GM21390 (cell line): ENCODE measurements around the gene OR2B2.
A peak's percentile ranks its signal among the peaks of the same experiment; 100 is the strongest.

Experiments used
- ATAC-seq: cut with Tn5 transposase; IDR thresholded peaks from one replicate; pipeline ENCODE4 v1.9.1; 2021; ENCODE audit not compliant: unreplicated experiment

The OR2B2 gene

DNA sequence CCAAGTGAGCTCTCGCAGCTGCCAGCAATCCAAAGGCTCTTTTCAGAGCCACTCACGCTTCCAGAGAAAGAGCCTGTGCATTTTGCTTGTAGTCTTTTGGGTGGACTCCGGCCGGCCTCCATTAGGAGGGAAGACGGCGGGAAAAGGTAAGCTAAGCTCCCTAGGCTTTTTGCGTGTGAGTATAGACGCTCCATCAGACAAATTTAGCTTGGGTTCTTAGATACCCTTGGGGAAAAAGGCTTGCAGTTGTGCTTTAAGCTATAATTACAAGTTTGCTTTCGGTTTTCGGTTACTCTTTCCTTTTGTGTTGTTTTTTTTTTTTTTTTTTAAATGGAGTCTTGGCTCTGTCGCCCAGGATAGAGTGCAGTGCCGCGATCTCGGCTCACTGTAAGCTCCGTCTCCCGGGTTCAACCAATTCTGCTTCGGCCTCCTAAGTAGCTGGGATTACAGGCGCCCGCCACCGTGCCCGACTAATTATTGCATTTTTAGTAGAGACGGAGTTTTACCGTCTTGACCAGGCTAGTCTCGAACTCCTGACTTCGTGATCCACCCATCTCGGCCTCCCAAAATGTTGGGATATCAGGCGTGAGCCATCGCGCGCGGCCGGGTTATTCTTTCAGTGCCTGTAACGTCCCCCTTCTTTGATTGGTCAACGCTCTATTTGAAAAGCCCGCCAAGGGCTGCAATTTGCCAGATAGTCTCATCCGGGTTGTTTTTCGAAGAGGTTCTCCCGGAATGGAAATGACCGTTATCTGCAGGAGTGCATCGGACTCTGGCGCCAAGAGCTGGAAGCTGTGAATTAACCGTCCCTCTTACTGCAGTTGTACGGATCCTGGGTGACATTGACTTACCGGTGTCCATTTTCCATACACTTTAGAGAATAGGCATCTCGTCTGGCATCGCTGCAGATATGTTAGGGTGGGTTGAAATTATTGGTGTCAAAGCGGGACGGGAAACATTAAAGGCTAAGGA, 18.1 kb downstream of the OR2B2 start:
- no peak for ATAC-seq

DNA sequence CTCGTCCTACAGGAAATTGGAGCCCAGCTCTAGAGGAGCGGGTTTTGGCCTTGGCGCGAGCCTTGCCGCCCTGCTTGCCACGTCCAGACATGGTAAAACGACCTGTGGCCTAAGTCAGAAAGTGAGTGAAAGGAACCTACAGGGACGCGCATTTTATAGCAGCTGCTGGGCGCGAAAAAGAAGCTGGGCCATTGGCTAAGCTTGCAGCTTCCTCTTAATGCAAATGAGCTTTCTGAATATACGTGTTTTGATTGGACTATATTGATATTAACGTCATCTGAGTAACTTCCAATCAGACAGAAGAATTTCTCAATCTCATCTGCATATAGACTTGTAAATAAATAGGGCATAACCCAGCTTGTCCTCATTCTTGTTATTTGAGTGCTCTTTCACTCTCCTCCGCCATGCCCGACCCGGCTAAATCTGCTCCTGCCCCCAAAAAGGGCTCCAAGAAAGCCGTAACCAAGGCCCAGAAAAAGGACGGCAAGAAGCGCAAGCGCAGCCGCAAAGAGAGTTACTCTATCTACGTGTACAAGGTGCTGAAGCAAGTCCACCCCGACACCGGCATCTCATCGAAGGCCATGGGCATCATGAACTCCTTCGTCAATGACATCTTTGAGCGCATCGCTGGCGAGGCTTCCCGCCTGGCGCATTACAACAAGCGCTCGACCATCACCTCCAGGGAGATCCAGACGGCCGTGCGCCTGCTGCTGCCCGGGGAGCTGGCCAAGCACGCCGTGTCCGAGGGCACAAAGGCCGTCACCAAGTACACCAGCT, 18.9 kb downstream of the OR2B2 start:
- peak; percentile 44 for ATAC-seq

DNA sequence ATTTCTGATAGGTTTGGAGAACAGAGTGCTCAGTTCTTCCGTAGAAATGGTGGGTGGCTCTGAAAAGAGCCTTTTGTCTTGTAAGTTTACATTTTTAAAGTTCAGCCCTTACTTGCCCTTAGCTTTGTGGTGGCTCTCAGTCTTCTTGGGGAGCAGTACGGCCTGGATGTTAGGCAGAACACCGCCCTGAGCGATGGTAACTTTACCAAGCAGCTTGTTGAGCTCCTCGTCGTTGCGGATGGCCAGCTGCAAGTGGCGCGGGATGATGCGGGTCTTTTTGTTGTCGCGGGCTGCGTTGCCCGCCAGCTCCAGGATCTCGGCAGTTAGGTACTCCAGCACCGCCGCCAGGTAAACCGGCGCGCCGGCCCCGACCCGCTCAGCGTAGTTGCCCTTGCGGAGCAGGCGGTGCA, 19.5 kb downstream of the OR2B2 start:
- no peak for ATAC-seq

DNA sequence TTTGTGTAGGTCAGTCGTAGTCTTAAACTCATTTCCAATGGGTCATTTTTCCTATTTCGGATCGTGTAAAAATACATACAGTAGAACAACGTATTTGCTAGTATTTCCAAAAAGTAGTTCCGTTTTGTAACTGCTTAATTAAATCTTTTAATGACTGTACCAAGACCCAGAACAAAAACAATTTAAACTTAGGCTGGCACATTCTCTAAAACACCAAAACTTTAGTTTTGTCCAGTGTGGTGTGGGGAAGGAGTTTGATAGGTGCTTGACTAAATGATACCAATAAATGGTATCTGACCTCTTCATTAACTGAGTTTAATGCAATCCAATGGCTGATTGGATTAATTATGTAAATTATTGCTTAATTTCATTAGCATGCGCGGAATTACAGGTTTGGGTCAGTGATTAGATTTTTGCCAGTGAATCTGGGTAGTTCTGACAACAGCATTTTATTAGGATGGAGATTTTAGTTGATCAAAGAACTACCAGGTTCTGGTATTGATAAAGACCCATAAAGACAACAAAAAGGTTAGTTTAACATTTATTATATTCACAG, 20.8 kb downstream of the OR2B2 start:
- ATAC-seq, result no peak

DNA sequence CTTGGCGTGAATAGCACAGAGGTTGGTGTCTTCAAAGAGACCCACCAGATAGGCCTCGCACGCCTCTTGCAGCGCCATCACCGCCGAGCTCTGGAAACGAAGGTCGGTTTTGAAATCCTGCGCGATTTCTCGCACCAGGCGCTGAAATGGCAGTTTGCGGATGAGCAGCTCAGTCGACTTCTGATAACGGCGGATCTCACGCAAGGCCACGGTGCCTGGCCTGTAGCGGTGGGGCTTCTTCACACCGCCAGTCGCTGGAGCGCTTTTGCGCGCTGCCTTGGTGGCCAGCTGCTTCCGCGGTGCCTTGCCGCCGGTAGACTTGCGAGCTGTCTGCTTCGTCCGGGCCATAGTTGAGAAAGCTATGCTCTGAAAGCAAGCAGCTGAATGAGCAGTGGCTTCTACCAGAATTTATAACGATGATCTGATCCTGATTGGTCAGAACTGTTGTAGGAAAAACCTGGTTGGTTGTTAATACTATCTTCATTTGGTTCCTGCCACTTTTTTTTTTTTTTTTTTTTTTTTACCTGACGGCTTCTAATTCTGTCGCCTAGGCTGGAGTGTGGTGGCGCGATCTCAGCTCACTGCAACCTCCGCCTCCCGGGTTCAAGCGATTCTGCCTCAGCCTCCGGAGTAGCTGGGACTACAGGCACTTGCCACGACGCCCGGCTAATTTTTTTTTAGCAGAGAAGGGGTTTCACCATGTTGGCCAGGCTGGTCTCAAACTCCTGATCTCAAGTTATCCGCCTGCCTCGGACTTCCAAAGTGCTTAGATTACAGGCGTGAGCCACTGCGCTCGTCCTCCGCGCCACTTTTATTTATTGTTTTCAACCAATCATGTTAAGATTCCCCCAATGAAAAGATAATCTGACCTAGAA, 21.5 kb downstream of the OR2B2 start:
- ATAC-seq, result peak; percentile 48

DNA sequence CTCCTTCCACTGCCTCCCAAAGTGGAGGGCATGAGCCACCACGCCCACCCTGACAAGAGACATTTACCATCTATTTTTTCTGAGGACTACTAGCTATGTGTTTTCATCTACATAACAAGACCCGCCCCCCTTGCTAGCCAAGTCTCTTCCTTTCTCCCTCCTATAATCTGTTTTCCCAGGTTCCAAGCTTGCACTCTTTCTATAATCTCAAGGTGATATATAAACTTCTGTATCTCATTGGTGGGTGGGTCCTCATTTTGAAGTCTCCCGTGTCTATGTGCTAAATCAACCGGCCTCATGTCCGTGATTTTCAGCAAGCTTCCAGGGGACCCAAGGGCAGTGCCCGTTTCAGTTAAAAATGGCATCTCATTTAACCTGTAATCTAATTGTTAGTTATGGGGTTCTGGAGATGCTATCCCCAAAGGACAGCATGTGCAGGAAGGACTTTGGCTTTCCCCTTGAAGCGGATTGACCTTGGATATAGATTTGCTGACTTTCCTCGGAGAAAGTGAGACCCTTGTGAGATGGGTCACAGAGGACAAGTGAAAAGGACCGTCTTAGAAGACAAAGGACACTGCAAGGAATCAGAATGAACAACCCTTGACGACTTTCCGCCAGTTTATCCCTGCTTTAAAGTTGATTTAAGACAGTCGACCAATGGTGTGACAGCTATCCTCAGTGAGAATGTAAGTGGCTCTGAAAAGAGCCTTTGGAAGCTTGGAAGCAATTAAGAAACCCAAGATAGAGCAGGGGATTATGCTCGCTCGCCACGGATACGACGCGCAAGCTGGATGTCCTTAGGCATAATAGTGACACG, 22.4 kb downstream of the OR2B2 start:
- ATAC-seq, result peak; percentile 0

DNA sequence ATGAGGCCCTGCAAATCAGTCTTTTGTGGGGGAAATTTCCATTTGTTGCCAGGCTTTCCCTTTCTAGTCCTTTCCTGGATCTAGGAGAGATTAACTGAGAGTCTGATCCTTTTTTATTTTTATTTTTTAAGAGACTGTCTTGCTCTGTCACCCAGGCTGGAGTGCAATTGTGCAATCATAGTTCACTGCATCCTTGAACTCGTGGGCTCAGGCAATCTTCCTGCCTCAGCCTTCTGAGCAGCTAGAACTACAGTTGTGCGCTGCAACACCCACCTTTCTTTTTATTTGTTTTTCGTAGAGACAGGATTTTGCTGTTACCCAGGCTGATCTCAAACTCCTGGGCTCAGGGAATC, 22.9 kb downstream of the OR2B2 start:
- ATAC-seq, result no peak

DNA sequence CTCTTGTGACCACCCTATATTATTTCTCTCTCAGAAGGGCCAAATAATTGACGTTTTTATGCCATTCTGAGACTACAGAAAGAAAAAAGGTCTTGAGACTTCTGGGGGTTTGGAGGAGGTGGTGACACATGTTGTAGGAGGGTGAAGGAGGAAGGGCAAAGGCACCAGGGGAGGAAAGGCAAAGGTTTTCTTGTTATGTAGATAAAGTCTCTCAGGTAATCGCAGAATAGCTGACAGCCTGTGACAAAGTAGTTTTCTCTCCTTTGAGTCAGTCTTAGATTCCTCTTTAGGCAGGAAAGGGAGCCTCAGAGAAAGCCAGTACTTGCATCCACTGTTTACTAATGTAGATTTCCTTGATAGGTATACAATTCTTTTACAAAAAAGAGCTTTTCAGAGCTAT, 23.6 kb downstream of the OR2B2 start:
- ATAC-seq, result no peak

DNA sequence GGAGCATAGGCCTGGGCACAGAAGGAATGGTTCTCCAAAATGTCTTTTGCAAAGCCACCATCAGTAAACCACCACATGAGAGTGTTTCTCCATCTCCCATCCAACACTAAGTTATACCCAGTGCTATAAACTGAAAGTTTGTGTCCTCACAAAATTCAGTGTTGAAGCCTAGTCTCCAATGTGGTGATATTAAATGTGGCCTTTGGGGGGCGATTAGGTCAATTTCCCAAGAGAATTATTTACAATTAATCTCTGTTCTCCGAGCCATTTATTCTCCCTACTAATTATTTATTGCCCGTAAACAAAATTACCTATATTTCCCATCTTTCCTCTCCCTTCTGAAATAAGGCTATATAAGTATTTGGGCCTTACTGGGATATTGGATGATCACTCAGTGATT, 26.1 kb downstream of the OR2B2 start:
- no peak for ATAC-seq

DNA sequence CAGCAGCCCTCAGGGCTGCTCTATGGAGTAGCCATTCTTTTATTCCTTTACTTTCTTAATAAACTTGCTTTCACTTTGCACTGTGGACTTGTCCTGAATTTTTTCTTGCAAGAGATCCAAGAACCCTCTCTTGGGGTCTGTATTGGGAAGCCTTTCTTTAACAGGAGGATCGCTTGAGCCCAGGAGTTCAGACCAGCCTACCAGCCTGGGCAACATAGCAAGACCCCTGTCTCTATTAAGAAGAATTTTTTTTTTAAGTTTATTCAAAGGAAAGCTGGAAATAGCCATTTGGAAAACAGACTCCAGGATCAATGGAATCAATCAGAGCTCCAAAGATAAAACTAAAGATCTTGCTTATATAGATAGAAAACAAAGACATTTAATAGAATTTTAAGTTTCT, 29.1 kb downstream of the OR2B2 start:
- ATAC-seq, result no peak

DNA sequence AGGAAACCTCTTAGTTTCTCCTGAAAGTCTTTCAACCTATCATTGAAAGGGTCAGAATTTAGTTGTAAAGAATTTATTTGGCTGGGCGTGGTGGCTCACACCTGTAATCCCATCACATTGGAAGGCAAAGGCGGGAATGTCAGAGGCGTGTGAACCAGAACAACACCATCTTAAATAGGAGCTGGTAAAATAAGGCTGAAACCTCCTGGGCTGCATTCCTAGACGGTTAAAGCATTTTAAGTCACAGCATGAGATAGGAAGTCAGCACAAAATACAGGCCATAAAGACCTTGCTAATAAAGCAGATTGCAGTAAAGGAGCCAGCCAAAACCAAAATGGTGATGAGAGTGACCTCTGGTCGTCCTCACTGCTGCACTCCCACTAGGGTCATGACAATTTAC, 29.6 kb downstream of the OR2B2 start:
- no peak for ATAC-seq

DNA sequence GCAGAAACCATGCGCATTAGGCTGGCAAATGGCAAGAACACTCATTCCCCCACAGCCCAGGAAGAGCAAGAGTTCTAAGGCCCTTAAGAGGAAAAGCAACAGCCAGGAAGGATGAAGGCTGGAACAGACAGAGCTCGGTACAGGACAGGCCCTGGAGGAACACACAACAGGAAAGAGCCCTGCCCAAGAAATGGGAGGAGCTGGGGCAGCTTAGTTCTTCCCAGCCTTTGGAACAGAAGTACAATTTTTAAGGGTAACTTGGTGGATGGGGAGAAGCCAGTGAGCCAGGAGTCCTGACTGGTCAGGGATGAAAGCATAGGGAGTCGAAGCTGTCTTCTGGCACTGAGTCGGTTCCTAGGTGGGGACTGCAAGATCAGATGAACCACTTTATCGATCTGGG, 32.4 kb downstream of the OR2B2 start:
- no peak for ATAC-seq

DNA sequence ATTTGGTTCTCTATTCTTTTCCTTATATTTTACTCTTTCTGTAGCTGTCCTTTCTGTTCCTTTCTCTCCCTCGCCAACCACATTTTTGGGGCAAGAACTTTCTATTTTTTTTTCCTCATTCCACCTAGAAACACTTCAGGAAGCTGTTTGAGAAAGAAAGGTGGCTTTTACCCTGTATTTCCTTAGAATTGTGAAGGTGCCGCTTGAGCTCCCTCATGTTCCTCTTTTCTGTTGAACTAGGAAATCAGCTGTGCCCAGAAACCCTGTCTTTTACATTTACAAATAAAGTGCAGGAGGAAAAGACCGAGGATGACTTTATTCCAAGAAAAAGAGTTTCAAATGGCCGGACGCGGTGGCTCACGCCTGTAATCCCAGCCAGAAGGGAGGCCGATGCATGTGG, 38.2 kb downstream of the OR2B2 start:
- ATAC-seq, result no peak

DNA sequence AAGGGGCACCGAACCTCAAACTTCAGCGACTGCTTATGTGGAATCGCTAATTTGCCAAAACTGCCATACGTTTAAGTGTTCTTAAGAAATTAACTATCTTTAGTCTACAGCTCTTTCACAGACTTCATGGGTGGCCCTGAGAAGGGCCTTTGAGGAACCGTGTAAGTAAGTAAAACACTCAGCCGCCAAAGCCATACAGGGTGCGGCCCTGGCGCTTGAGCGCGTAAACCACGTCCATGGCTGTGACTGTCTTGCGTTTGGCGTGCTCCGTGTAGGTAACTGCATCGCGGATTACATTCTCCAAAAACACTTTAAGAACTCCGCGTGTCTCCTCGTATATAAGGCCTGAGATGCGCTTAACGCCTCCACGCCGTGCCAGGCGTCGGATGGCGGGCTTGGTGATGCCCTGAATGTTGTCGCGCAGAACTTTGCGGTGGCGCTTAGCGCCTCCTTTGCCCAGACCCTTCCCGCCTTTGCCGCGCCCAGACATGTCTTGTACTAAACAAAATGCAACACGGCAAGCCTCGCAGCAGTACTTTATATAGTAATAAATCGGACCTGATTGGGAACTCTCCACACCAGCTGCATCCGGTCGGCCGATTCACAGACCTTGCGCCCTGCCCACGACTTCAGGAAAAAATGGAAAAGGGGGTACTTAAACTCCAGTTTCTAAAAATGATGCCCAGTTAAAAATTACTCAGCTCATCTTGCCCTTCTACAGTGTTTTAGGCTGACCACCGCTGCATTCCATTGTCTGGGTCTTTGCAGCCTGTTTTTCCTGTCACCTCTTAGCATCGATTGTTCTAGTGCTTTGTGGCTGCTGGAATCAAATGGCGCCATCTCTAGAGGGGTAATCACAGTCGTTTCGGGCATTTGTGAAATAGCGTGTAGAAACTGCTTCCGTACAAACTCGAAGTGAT, 38.9 kb downstream of the OR2B2 start:
- peak; percentile 39 for ATAC-seq

DNA sequence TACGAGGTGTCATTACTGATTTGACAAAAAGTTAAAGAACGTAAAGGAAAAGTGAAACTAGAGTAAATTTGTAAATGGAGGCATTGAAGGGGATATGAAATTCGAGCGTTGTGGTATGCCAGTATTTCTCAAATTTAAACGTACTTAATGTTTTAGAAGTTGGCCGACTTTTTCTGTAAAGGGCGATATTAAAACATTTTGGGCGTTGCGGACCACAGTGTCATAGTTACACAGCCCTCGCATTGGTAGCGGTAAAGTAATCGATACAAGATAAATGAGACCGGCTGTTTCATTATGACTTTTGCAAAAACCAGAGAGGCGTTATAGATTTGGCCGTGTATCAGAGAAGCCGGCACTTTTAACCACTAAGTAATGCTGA, 39.6 kb downstream of the OR2B2 start:
- peak; percentile 22 for ATAC-seq

DNA sequence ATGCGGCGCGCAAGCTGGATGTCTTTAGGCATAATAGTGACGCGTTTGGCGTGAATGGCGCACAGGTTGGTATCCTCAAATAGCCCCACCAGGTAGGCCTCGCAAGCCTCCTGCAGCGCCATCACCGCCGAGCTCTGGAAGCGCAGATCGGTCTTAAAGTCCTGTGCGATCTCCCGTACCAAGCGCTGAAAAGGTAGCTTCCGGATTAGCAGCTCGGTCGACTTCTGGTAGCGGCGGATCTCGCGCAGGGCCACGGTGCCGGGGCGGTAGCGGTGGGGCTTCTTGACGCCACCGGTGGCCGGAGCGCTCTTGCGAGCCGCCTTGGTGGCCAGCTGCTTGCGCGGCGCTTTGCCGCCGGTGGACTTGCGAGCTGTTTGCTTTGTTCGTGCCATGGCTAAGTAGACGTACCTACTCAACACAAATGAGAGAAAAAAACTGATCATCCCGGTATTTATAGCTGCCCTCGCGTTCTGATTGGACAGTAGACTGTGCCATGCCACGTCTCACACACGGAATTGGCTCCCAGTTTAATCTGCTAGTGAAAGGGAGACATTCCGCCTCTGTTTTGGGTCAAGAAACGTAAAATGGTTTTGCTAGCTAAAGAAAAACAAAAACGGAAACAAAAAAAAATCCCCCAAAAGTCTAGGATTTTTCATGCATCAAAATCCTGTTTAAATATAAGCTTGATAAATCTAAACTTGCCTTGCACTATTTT, 40.1 kb downstream of the OR2B2 start:
- ATAC-seq, result peak; percentile 45

DNA sequence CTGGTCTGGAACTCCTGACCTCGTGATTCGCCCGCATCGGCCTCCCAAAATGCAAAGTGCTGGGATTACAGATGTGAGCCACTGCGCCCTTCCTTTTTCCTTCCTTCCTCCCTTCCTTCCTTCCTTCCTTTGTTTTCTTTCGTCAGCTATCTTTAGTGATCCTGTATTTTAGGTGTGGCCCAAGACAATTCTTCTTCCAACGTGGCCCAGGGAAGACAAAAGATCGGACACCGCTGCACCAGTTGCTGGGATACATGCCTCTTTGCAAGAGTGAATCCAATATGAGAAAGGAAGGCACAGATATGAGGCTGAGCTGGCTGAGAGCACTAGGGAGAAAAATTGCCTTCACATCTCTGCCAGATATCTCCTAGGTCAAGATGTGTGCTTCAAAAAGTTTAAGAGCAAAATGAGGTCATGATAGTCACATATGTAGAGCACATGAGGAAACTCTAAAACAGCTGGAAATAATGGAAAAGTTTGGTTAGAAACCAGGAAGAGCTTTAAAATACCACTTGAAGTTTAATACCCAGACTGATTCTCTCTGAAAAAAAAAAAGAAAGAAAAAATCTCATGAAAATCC, 41.8 kb downstream of the OR2B2 start:
- ATAC-seq, result no peak

DNA sequence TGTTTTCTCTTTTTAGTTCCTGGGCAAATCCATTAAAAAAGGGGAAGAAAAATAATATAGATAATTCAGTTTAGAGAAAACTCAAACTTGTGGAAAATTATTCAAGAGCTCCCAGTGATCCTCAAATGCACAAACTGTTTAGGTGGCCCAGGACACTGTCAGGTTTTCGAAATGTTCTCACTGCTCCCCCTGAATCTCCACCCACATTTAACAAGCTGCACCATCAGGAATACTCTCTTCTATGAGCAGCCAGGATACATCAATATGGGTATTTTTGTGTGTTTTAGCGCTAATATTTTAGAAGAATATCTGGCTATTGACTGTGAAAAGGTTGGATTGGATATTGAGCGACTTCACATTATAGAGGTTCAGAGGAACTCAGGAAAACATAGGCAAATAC, 43.9 kb downstream of the OR2B2 start:
- no peak for ATAC-seq
